Hematopoietic multipotent progenitor cell treated with erythropoietin and hydrocortisone succinate and interleukin-3 and kit ligand, for 17 days (in vitro differentiated cells): ENCODE measurements around the gene CNOT10.
"Not testable (repeated sequence)": the region's sequence is repeated elsewhere in the genome, so short reads cannot be mapped to it uniquely, and the experiment has no call there.

Experiments
- DNase-seq: peaks from one replicate; pipeline ENCODE4 v3.0.0-alpha.2; 2015; ENCODE audit warnings: low spot score

CNOT10 gene

DNA sequence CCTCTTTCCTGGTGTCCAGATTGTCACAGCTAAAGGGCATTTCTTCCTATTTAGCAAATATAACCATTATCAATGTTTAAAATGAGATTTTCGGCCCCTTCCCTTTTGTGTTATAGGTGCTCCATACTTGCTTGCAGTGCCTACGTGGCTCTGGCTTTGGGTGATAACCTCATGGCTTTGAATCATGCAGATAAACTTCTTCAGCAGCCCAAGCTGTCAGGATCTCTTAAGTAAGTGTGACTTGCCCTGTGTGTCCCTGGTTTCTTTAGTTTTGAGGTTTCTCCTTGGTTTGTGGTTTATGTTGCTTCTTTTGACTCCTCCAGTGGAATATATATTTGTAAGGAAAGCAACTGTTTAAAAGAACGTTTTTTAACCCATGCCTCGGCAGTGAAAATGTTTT, 74.4 kb downstream of the CNOT10 start:
- DNase-seq: no peak

DNA sequence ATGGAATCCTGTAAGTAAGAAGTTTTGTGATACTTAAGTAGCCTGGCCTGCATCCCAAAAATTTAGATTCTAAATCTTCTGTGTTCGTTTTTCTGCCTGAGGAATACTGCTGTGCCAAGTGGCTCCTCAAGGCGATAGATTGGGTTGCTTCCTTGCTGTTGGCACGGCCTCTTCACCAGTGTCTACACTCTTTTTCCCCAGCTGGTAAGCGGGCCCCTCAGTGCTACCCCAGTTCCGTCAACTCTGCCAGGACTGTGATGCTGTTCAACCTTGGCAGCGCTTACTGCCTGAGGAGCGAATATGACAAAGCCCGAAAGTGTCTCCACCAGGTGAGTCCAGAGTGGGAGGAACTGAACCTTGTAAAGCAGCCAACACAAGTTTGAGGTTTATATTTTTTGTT, 79.5 kb downstream of the CNOT10 start:
- DNase-seq: no peak

DNA sequence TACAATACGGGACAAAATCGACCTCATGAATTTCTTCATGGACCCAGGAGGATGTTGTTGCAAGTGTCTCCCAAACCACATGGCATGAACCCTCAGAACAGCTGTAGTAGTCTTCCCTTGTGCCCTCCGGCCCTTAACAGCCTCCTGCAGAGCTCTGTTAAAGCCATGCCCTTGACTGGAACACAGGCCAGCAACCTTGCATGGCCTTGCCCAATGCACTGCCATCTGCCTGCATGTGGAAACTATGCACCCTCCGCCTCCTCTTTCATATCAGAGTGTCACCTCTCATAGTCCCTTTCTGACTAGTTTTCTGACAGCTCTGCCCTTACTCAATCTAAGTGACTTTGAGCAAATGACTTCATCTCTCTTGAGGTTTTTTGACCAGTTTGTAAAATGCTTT, 93.4 kb downstream of the CNOT10 start:
- DNase-seq: no peak

DNA sequence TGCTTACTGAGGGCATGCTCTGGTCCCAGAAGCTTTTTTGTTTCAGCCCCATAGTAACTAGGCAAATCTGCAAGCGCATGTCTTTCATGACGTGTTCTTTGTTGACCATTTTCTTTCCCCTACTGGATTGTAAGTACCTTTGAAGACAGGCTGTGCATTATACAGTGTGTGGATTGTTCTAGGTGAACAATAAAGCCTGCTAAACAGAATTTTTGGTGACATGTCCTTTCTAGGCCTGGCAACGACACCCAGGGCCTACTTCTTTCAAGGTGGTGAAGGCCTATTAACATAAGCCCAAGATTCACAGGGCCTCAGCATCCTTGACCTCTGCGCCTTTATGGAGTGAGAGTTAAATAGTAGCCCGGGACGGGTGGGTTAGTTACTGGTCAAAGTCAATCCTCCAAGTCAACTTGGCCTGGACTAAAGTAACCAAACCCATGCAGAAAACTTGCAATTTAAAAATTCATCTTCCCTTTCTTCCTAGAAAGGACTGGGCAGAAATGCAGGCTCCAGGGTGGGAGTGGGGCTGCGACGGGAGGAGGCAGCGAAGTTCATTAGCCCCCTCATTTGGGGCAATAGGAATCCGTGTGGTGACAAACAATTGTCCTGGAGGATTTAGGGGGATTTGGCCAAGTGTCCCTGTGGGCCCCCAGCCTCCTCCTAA, 95.2 kb downstream of the CNOT10 start:
- no peak for DNase-seq

DNA sequence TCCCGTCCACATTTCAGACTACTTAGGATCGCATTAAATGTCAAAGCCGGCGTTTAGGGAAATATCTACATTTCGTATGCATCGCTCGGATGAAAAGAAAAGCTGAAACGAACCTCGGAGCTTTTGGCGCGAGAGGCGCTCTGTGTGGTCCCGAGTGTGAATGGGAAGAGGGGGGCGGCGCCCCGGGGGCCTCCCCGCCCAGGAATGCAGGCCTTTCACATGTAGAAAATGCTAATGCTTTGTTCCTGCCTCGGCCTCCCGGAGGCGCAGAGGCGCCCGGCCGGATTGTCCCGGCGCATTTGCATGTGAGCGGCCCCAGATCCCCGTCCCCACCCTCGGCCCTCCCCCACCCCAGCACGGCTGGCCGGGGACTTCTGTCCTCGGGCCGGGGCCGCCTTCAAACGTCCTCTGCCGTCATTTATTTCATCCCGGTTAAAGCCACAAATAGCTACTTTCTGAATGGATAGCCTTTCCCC, 95.8 kb downstream of the CNOT10 start:
- no peak for DNase-seq

DNA sequence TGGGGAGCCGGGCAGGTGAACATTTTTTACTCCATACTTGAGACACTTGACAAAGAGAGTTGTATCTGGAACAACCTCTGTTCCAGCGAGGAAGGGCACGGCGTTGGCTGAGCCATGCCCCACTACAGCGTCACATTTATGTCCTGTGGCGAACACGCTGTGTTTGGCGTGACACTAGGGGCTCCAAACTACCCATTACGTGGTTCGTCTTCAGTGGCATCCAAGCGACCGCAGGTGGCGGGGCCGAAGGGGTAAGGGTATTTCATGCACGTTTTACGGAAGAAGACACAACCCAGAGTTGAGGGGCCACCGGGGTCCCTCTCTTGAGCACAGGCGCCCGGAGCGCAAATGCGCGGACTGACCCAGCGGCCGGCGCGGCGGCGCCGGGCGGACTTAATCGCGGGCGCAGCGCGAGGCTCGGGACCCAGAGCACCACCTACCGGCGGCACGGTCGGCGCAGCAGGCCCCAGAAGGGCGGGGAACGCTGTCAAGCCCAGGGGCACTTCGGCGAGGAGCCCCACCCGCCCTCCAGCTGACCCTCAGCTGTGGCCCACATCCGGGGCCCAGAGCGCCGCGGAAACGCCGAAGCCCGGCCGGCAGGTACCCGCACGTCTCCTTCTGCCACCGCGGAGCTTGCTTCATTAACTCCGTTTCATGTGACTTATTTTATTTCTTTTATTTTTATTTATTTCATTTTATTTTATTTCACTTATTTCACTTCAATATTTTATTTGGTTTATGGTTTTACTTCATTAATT, 96.4 kb downstream of the CNOT10 start:
- DNase-seq: peak; percentile 54

DNA sequence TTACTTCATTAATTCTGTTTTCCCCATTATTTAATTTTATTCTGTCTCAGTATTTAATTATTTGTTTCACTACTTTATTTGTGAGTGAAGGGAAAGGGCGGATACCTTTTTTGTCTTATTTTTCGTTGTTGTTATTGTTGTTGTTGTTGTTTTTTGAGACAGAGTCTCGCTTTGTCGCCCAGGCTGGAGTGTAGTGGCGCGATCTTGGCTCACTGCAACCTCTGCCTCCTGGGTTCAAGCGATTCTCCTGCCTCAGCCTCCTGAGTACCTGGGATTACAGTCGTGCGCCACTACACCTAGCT, 96.9 kb downstream of the CNOT10 start:
- not testable (repeated sequence) for DNase-seq

DNA sequence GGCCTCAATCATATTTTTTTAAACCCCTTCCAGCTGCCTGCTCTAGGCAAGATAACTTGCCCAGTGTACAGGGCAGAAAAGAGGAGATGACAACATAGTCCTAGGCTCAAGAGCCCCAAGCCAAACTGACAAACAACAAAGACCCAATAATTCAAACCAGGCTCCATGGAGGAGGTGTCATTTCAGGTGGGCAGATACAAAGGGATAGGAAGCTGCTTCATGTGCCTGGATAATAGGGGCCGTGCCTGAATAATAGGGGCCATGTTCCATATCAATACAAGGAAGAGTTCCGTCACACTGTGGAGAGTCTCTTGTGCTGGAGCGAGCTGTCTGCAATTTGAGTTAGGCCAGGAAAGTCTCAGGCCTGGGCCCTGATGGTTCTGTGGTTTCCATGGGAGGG, 97.4 kb downstream of the CNOT10 start:
- DNase-seq: no peak

DNA sequence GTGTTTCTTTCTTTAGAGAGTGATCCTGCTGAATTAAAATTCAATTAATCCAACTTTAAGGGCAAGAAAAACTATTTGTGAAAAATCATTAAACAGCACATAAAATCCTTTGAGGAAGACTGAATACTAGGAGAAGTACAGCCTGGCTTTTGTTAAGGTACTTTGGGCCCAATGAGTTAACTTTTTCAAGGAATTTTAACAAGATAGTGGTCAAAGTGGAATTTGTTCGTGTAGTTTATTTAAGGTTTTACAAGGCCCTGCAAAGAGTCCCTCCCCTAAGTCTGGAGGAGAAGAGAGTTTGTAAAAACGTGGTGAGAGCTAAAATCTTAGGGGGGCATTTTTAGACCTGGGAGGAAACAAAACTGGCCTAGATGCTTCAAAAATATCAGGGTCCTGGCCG, 106.8 kb downstream of the CNOT10 start:
- no peak for DNase-seq

DNA sequence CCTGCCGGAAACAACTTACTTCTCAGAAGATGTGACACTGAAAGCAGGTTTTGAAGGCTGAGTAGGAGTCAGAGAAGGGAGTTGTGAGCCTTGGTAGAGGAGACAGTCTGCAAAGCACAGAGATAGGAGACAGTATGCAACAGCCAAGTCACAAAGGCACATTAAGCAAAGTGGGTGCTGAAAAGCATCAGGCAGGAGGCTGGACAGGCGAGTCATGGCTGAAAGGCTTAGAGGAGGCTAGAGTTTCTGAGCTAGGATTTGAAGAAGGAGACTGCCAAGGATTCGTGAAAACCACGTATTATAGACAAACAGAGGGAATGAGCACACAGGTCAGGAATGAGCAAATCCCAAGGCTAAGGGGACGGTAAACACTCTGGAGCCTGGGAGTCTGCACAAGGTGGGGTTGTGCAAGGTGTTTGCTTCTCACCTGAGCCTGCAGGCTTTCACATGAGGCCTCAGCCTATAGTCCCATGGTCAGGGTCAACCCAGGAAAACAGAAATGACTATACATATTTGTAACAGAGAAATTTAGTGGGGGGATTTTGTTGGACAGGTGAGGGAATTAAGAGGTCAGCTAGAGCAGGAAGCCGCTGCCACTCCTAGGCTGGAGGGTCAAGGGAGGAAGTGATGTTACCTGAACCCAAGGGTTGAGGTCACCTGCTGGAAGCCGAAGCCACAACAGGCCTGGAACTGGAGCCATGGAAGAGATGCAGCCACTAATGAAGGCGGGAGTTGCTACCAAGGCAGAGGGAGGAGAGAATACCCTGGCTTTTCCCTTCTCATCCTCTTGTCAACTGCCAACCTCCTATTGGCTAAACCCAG, 109.7 kb downstream of the CNOT10 start:
- DNase-seq: no peak

DNA sequence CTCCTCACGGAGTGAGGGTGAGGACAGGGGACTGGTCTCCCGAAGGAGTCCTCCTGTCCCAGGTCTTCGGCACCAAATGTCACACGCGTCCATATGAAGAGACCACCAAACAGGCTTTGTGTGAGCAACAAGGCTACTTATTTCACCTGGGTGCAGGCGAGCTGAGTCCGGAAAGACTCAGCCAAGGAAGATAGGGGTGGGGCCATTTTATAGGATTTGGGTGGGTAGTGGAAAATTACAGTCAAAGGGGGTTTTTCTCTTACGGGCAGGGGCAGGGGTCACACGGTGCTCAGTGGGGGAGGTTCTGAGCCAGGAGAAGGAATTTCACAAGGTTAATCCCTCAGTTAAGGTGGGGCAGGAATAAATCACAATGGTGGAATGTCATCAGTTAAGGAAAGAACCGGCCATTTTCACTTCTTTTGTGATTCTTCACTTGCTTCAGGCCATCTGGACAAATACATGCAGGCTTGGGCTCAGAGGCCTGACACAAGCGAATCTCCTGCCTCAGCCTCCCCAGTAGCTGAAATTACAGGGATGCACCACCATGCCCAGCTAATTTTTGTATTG, 111.5 kb downstream of the CNOT10 start:
- not testable (repeated sequence) for DNase-seq

DNA sequence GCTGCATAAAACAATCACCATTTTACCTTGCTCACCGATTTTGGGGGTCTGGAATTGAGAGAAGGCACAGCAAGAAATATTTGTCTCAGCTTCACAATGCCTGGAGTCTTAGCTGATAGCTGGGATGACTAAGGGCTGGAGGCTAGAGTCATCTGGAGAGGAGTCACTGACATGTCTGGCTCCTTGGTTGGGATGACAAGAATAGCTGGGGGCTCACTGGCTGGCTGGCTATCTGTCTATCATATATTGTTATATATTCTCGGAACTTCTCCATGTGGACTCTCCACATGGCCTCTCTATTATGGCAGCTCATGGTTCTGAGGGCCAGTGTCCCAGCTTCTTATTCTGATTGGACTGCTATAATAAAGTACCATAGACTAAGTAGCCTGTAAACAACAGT, 112.8 kb downstream of the CNOT10 start:
- no peak for DNase-seq

DNA sequence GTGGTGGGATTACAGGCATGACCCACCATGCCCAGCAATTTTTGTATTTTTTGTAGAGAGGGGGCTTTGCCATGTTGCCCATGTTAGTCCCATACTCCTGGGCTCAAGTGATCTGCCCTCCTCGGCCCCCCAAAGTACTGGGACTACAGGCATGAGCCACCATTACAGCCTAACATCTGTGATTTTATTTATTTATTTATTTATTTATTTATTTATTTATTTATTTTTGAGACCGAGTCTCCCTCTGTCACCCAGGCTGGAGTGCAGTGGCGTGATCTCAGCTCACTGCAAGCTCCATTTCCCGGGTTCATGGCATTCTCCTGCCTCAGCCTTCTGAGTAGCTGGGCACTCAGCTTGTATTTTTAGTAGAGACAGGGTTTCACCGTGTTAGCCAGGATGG, 116.5 kb downstream of the CNOT10 start:
- DNase-seq: not testable (repeated sequence)

DNA sequence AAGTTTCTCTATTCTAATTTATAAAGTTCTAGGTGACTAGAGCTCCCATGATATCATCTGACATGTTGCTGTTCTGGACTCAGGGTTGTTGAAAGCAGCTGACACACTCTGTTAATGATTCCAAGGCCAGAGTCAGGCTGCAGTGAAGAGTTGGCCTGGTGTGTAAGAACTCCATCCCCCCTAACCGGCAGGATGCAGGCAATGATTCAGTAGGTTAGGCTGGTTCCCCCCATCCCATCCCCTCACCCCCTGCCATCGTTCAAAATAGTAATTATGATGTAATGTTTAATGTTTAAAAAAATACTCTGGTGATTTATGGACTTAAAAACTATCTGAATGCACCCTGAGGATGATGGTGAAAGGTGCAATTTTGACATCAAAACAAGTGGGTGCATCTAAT, 128.2 kb downstream of the CNOT10 start:
- no peak for DNase-seq

DNA sequence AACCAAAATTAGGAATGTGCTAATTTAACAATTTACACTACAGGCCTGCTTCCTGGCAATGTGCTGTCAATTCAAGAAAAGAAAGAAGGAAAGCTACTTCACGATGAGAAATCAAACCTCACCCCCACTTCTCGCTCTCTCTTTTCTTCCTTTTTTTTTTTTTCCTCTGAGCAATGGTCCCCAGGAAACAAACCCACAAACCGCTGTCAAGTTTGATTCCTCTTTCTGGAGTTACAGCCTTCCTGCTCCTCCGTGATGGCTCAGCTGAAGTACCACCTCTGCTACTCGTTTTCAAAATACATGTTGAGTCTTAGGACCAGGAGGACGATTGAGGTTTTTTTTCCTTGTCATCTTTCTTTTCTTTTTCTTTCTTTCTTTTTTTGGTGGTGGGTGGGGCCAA, 129.4 kb downstream of the CNOT10 start:
- DNase-seq: no peak

DNA sequence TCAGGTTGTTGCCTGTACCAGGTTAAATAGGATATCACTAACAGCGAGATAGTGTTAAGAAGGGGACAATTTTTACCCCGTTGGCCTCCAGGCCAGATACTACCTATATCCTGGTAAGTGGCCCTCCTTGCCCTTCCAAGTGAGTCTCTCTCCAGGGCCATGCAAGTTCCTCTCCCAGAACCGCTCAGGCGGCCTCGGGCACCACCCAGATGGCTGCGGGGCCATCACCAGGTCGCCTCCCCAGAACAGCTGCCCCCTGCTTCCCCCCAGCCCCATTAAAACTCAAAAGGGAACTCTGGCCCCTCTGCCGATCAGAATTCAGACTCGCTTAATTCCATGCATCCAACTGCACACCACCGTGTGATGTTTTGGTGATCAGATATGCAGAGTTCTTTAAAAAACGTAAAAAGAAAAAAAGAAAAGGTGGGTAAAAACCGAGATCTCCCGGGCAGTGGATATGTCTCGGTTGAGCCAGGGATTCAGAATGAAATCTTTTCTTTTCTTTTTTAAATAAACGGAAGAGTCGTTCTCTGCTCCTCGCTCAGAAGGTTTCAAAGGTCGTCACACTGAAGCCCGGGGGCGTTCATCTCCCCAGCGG, 131.0 kb downstream of the CNOT10 start:
- no peak for DNase-seq

DNA sequence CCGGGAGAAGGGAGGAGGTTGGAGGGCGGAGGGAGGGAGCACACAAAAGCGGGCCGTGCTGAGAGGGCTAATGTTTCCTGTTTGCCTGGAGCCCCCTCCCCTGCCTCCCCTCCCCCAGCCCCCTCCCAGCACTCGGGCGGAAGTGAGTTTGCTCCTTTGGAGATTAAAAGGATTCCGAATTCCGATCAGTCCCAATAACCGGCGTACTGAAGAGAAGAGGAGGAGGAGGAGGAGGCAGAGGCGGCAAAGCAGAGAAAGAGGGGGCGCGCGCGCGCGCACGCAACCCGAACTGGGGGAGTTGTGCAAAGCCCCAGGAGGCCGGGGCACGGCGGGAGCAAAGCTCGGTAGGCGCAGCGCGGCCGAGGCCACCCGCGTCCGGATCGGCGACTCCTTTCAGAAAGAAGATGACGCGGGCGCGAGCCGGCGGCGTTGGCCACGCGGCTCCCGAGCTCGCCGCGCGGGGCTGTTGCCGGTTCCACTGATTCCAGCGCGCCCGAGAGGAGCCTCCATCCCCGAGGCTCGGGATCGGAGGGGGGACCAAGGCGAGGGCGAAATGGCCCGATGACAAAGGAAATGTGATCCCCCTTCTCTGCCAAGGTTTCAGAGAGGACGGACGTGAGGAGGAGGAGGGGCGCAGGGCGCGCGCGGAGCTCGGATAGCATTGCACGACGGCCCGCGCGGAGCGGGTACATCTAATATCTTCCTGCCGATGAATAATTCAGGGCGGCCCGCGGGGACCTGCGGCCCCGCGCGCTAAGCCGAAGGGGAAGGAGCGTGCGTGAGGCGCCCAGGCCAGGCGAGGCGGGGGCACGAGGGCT, 131.7 kb downstream of the CNOT10 start:
- no peak for DNase-seq

DNA sequence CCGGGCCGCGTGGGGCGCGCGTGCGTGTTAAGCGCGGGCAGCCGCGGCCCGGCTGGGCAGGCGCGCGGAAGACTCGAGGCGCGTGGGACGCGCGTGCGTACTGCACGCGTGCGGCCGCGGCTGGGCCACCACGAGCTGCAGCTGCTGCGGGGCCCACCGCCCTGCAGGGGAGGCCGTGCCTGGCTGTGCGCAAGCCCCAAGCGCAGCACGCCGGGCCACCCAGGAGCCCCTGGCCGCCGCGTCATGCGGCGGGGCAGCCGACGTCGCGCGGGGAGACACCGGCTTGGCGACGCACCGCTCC, 132.2 kb downstream of the CNOT10 start:
- no peak for DNase-seq

DNA sequence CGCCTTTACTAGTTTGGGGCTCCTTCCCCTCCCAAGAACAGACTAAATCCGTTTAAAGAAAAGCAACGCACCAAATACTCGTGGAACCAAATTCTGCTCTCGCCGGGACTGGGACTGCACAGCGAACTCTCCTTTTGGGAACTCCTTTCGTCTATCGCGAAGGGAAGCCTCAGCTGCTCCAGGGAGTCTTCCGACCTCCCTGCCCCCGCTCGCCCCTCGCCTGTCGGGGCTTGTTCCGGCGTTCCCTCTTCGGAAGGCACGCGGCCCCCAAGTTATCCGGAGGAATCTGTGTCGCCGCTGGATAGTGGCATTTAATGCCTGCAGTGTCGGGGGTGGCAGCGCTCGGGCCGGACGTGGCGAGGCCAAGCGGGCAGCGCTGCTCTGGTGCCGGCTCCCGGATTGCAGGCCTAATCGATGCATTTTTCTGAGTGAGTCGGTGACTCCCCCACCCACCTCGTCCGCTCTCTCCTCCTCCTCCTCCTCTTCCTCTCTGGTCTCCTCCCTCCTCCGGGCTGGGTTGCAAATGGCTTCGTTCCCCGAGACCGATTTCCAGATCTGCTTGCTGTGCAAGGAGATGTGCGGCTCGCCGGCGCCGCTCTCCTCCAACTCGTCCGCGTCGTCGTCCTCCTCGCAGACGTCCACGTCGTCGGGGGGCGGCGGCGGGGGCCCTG, 132.7 kb downstream of the CNOT10 start, which contains the start of gene TRIM71:
Gene TRIM71 (plus strand): TSS at position 440 of the 671 bp plus-strand sequence. CDS start 84 bp downstream, at position 524.
- DNase-seq: no peak

DNA sequence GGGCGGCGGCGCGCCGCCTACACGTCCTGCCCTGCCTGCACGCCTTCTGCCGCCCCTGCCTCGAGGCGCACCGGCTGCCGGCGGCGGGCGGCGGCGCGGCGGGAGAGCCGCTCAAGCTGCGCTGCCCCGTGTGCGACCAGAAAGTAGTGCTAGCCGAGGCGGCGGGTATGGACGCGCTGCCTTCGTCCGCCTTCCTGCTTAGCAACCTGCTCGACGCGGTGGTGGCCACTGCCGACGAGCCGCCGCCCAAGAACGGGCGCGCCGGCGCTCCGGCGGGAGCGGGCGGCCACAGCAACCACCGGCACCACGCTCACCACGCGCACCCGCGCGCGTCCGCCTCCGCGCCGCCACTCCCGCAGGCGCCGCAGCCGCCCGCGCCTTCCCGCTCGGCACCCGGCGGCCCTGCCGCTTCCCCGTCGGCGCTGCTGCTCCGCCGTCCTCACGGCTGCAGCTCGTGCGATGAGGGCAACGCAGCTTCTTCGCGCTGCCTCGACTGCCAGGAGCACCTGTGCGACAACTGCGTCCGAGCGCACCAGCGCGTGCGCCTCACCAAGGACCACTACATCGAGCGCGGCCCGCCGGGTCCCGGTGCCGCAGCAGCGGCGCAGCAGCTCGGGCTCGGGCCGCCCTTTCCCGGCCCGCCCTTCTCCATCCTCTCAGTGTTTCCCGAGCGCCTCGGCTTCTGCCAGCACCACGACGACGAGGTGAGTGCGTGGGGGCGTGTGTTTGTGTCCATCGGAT, 133.4 kb downstream of the CNOT10 start:
- DNase-seq: no peak
